SU-DHL-6 (cell line): ENCODE results near the gene RAD9A.

Experiments used
- EZH2phosphoT487 ChIP-seq: fragments of 200-600 bp; sonication (generic), shearing (Covaris generic); conservative IDR thresholded peaks from 2 replicates; pipeline ENCODE4 v1.6.1; 2018; ENCODE audit warnings: mild to moderate bottlenecking, antibody characterized with exemption, low read length, moderate library complexity, mixed read lengths
- TF ChIP-seq, protein P1 (sequence below): fragments of 200-600 bp; sonication (generic); IDR thresholded peaks from one replicate; pipeline ENCODE4 v1.5.1; 2017; ENCODE audit warnings: antibody characterized with exemption, mild to moderate bottlenecking, low read length, moderate library complexity; ENCODE audit not compliant: insufficient read depth, poor library complexity, severe bottlenecking

GRCh38 chr11:67387518-67387917 lies 4.3 kb upstream of the RAD9A start:
- TF ChIP-seq, protein P1, sequence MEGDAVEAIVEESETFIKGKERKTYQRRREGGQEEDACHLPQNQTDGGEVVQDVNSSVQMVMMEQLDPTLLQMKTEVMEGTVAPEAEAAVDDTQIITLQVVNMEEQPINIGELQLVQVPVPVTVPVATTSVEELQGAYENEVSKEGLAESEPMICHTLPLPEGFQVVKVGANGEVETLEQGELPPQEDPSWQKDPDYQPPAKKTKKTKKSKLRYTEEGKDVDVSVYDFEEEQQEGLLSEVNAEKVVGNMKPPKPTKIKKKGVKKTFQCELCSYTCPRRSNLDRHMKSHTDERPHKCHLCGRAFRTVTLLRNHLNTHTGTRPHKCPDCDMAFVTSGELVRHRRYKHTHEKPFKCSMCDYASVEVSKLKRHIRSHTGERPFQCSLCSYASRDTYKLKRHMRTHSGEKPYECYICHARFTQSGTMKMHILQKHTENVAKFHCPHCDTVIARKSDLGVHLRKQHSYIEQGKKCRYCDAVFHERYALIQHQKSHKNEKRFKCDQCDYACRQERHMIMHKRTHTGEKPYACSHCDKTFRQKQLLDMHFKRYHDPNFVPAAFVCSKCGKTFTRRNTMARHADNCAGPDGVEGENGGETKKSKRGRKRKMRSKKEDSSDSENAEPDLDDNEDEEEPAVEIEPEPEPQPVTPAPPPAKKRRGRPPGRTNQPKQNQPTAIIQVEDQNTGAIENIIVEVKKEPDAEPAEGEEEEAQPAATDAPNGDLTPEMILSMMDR = no peak
- no peak for TF ChIP-seq EZH2phosphoT487
